Stomach (tissue), 4 donors: ENCODE data around the gene CEP250.

Source experiments
- CTCF ChIP-seq, 7 experiments: fragments of 450-650 bp in 4 of 7; fragments of 200-600 bp in 3 of 7; sonication (generic) in 3 of 7; IDR thresholded peaks; one replicate each; pipeline ENCODE4 v1.5.1; 2016 to 2019; ENCODE audit warnings: antibody characterized with exemption in 7 of 7, control low read depth in 2 of 7, mild to moderate bottlenecking in 1 of 7
- POLR2A ChIP-seq, 4 donors: fragments of 450-650 bp; IDR thresholded peaks; one replicate each; pipeline ENCODE4 v1.6.1; 2016; ENCODE audit warnings: antibody characterized with exemption in 4 of 4, control low read depth in 2 of 4, mild to moderate bottlenecking in 1 of 4, moderate library complexity in 1 of 4

- TF ChIP-seq CTCF (IDR thresholded peaks at IDR 0.05) (no peak), POLR2A (IDR thresholded peaks at IDR 0.05) (no peak)
These were observed 41.9 kb downstream of the CEP250 start for GRCh38 chr20:35497320-35497719.
